Raji (cell line): Measurements from ENCODE around the gene OSGEP.
A peak's percentile ranks its signal among the peaks of the same experiment; 100 is the strongest.

Experiments used
- POLR2A ChIP-seq: IDR thresholded peaks from 2 replicates; pipeline ENCODE4 v1.6.1; 2011; ENCODE audit warnings: low read depth, low read length, control low read depth; ENCODE audit not compliant: insufficient read depth

OSGEP gene

DNA sequence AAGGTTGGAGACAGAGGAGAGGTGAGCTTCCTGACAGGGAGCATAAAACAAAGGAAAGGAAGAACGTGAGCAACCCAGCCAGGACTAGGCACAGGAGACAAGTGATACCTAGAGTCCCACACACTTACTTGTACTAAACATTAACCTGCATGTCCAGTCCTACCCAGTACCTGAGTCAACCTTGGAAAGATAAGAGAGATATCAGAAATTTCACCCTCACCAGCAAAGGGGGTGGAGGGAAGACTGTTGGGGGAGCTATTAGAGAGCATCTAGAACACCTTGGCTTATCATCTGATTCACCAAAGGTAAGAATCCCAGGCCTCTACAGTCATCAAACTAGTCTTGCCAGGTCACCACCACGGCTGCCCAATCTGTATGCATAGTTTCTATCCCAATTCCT, 29.8 kb downstream of the OSGEP start:
- no peak for TF ChIP-seq POLR2A

DNA sequence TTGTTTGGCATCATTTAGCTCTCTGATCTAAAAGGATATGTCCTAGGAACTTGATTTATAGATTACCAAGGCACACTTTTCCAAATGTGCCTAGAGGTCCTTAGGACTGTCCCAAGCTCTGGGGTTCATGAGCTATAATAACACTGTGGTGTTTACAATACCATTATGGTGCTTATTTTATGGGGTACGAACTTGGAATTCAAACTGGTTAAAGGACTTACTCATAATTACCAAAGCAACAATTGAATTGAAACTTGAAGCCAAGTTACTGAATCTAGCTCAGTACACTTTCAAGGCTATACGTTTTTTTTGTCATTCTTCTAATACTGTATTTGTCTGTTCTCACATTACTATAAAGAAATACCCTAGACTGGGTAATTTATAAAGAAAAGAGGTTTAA, 31.7 kb downstream of the OSGEP start:
- TF ChIP-seq POLR2A, result no peak

DNA sequence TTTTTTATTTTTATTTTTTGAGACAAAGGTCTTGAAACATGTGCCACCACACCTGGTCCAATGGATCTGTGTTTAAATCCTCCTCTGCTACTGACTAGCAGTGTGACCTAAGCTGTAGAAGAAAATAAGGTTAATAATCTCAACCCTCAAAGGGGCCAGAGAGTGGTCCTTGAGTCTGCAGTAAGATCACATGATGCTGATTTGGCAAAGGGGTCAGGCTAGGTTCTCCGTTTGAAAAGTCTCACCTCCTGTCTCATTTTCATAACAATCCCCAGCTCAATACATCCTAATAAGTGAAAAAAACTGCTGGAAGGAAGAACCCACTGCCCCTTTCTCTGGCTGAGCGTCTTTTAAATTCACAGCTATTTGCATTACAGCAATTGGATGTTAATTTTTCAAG, 33.3 kb downstream of the OSGEP start:
- no peak for TF ChIP-seq POLR2A

DNA sequence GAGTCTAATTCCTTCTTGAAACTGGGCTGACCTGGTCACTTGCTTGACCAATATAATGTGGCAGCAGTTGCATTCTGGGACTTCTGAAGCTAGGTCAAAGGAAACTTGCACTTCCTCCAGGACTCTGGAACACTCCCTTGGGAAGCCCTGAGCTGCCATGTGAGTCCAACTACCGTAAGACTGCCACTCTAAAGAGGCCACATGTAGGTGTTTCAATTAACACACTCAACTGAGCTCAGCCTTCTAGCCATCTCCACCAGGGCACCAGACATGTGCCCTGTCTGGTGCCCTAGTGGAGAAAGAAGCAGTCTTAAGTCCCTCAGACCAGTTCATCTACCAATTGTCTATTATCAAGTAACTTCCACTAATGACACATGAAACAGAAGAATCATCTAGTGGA, 35.2 kb downstream of the OSGEP start:
- no peak for TF ChIP-seq POLR2A

DNA sequence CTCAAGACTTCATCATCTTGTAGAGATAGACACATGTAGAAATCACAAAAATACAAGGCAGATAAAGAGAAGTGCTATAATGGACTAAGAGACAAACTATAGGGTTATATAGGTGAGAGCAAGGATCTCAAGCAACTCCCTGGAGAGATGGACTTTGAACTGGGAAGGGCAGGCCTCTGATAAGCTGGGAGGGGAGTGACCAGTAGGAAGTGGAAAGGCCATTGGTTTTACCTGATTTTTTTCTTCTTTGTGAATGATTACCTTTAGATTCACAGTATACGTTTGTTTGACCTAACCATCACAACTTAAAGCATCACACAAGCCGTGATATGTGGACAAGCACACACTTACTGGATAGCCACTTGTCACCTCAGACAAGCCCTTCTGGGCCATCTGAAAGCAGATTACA, 36.1 kb downstream of the OSGEP start:
- TF ChIP-seq POLR2A, result no peak

DNA sequence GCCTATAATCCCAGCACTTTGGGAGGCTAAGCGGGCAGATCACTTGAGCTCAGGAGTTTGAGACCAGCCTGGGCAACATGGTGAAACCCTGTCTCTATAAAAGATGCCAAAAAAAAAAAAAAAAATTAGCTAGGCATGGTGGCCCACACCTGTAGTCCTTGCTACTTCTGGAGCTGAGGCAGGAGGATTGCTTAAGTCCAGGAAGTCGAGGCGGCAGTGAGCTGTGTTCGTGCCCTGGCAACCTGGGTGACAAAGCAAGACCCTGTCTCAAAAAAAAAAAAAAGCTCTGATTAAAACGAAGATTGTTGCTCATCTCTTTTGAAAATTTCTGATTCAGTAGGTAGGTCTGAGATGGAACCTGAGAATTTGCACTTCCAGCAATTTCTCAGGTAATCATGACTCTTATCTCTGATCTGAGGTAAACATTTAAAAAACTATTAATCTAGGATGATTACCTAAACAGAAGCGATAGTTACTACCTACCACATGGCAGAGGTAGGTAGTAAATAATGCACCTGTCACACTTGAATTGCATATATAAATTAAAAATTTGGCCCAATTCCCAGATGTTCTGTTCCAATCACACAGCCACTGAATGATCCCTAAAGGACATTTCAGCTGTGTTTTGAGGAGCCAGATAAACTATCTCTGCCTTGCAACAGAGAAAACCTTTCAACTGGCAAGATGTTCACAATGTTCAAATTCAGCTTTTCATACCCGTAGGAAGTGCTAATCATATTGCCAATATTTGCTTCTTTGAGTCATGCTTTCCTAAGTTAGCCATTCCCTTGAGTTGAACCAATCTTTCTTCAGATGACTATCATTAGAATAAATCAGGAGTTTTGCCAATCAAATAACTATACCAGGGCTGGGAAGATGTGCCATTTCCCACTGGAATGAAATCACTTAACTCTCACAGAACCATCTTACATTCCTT, 37.1 kb downstream of the OSGEP start:
- no peak for TF ChIP-seq POLR2A

DNA sequence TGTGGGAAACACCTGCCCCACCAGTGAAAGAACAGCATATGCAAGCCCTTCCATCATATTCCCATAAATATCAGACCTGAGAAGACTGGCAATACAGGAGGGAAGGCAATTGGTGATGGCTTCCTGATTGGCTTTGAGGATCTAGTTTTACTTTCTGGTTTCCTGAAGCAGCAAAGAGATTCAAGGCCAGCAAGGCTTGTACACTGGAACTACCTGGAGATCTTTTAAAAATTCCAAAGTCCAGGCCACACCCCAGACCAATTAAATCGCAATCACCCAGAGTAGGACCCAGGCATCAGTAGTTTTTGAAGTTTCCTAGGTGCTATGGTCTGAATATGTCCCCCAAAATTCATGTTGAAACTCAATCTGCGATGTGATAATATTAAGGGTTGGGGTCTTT, 38.4 kb downstream of the OSGEP start:
- no peak for TF ChIP-seq POLR2A

DNA sequence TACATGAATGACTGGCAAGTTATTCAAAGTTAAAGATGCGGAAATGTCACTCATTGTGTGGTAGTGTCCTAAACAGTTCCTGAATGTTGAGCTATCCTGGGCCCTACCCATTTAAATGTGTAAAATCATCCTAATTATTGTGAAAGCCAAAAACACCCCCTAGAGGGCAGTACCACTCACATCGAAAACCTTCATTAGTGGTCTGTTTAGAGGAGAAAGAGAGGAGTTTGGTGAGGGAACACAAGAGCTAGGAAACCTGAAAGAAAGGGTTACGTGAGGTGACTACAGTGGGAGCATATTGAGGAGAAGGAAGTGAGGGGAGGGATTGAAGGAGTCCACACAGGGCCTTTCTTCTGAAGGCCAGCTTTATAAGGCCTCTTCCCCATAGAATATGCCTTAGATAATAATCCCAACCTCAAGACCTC, 38.8 kb downstream of the OSGEP start:
- no peak for TF ChIP-seq POLR2A

DNA sequence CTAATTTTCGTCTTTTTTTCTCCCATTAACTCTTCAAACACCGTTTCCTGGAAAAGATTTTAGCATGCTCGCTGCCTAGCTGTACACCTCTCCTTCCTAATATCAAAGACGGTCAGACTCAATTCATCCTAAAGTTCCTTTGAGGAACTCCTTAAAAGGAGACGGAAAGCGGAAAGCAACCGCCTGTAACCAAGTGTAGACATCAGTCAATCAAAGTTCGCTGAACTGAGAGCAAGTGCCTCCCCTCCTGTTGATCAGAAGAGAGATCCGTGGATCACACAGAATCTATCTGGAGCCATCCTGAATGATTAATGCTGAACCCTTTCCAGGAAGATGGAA, 40.9 kb downstream of the OSGEP start:
- no peak for TF ChIP-seq POLR2A

DNA sequence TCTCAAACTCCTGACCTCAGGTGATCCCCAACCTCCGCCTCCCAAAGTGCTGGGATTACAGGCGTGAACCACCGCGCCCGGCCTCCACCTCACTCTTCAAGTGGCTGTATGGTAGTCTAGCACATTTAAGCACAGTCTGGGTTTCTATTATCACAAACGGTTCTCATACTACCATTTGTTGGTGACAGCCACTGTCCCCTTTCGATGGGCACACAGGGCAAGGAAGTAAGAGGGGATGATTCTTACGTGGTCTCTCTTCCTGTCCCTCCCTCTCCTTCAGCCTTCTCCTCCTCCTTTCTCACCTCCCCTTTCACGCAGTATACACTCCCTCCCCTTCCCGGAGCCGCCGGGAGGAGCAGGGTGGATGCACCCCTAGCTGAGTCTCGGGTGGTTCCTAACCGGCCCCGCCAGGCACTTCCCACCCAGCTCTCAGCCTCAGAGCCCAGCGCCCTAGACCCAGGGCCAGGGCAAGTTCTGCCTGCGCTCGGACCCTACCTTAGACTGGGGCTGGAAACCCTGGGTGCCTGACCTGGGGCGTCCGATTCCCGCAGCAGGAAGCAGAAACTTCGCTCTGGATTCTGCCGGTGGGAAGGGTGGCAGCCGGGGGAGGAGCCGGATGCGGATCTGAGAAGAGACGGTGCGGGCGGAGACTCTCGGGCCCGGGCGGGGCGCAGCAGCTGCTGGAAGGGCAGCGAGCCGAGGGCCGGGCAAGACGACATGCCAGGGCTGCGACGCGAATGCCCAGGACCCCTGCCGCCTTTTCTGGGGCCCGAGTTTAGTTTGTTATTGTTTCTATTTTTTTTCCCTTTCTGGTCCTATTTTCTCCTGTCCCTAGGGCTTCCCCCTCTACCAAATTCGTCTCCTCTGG, 41.5 kb downstream of the OSGEP start, which contains the start of gene TEP1:
TEP1 (minus strand) TSS at position 626 of the 868 bp plus-strand sequence. CDS start 5,062 bp downstream, outside the sequence.
- TF ChIP-seq POLR2A, result peak; percentile 72

DNA sequence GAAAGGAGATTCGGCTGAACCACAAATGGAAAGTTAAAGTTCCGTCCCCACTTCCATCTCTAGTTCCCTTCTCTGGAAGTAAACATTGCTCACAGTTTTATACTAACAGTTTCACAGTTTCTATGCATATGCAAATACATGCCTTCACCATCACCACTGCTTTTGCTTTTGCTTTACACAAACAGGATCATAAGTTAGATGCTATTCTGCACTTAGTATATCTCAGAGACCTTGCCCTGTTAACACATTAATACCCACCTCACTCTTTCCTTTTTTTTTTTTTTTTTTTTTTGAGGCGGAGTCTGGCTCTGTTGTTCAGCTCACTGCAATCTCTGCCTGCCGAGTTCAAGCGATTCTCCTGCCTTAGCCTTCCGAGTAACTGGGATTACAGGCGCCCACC, 42.2 kb downstream of the OSGEP start:
- no peak for TF ChIP-seq POLR2A

DNA sequence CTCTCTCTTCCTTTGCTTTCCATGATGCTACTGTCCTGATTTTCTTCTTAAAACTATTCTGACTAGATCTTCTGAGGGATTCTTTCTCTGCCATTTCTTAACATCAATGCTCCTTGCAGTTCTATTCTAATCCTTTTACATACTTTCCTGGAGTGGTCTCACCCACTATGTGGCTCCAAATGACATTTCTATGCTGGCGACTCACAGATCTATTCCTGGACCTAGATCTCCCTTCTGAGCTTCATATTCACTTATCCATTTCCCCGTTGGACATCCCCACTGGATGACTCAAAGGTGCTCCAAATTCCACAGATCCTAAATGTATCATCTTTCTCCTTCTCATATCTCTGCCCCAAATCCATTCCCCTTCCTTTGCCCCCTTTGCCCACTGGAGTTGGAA, 45.4 kb downstream of the OSGEP start:
- no peak for TF ChIP-seq POLR2A

DNA sequence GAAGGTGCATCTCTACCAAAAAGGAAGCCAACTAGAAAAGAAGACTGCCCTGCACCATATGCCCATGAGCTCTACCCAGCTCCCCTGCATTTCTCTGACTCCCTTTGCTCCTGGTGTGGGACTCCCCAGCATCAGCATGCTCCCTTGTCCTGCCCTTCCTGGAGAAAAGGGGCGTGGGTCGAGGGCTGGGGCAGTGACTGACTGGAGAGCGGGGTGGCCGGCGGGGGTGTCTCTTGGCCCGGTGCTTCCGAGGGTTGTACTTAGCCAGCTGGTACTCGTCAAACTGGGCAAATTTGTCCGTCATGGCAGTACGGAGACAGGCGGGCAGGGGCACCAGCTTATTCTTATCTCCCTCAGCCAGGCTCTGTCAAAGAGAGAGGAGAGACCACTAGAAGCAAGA, 51.1 kb downstream of the OSGEP start:
- no peak for TF ChIP-seq POLR2A

DNA sequence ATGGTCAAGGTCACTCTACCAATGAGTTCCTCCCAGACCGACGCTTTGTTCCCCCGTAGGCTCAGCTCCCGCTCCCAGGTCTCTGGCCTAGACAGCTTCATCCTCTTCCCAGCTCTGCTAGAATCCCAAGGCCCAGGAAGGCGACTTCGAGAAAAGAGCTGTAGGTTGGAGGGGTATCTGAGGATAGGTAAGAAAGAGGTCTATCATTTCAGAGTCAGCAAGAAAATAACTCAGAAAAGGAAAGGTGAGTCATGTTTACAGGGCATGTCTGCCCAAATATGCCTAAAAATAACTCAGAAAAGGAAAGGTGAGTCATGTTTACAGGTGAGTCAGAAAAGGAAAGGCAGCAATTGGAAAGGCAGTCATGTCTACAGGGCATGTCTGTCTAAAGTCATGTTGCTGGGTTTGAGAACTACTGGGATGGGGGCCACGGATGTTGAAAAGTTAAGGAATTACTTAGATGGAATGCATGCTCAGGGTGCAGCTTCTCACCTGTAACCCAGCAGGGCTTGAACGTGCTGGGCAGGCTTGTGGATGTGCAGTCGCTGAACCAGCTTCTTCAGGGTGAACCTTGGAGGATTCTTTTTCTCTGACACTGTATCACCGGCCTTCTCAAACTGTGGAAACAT, 53.5 kb downstream of the OSGEP start:
- no peak for TF ChIP-seq POLR2A

DNA sequence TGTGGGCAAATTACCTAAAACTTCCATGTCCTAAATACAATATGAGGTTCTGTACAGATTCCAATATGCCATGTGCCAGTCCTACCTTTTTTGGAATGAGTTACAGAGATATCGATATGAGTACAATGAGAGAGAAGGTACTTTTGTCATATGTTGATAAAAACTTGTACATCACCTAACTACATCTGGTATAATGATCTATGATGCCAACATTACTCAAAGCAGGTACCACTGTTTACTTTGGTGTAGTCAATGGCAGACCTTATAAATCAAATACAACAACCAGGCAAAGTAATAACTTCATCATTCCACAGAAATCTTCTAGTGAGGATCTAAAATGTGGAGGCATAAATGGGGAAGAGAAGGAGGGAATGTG, 54.0 kb downstream of the OSGEP start:
- no peak for TF ChIP-seq POLR2A
